ENCODE results near the gene SH3RF3. TPM values are rescaled to one million over a fixed set of nuclear protein-coding genes. Genes with fewer than 3 reads are reported as not detected.

The SH3RF3 gene
- total RNA-seq, 1 donor from 2014 or later: 6.6 TPM

DNA sequence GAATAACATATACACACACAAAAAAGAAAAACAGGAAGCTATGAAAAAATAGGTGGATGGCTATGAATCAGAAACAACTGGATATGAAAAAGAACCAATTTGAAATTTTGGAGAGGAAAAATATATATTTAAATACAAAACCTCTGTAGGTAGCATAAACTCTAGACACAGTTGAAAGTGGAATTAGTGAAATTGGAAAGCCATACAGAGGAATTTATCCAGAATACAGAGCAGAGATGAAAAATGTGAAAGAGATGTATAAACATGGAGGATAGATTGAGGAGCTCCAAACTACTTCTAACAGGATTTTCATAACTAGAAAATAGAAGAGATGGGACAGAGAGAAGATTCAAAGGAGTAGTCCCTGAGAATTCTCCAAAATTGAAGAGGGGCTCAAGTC, 315.9 kb downstream of the SH3RF3 start:
- DNase-seq: no peak
- intact Hi-C loops (cut with DNase I): no loop called here
- no peak for ATAC-seq (ENCODE audit: poor library complexity)

DNA sequence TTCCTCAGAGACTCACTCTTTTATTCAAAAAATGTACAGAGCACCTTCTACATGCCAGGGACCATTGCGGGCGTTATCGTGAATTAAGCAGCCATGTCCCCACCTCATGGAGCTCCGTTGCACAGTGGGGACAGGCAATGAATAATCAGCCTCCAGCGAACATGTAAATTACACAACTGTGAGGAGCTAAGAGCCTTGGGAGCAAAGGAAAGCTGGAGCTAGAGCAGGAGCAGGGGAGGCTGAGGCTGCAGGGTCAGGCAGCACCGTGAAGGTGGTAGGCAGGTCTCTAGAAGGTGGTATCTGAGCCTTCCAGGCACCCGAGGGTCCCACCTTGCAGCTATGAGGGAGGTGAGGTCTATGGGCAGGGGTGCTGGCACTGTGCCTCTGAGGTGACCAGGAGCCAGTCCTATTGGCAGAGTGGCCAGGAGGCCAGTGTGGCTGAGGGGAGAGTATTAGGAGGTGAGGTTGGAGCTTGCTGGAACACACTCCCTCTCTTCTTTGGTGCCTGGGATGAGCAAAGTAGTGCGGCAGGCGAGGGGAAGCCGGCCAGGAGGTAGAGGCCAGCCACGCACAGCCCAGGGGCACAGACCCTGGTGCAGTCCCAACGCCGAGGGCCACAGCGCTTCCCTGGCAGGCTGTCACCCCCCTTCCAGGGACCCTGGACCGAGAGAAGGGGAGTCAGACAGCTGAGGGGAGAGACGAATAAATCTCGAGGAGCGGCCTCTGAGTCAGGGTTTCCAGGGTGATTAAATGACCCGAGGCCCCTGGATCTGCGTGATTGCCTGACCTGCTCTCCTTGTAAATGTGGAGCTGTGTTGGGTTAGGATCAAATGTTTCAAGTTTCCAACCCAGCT, 317.5 kb downstream of the SH3RF3 start:
- DNase-seq (no peak), ATAC-seq (ENCODE audit: poor library complexity) (no peak)
- intact Hi-C loops (cut with DNase I): no loop called here

- DNase-seq: no peak
- ATAC-seq (ENCODE audit: poor library complexity): no peak
- intact Hi-C loops (cut with DNase I): no loop called here
Measured at GRCh38 chr2:109447251-109447661, 318.3 kb downstream of the SH3RF3 start.

- intact Hi-C loops (cut with DNase I): no loop called here
- DNase-seq: no peak
- no peak for ATAC-seq (ENCODE audit: poor library complexity)
Measured at GRCh38 chr2:109447776-109448175, 318.8 kb downstream of the SH3RF3 start.

DNA sequence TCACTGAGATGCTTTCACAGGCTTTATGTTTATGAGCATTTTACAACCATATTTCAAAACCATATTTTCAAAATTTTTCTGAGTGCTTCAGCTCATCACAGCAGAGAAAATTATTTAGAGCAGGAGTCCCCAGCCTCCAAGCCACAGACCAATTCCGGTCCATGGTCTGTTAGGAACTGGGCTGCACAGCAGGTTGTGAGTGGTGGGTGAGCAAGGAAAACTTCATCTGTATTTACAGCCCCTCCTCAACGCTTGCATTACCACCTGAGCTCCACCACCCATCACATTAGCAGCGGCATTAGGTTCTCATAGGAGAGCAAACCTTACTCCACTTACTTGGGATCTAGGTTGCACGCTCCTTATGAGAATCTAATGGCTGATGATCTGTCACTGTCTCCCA, 319.2 kb downstream of the SH3RF3 start:
- DNase-seq (no peak), ATAC-seq (ENCODE audit: poor library complexity) (no peak)
- intact Hi-C loops (cut with DNase I): no loop called here

GRCh38 chr2:109448946-109449788, 320.2 kb downstream of the SH3RF3 start:
- DNase-seq: peak; percentile 76
- intact Hi-C loops (cut with DNase I): no loop called here
- ATAC-seq (ENCODE audit: poor library complexity): peak; percentile 96

- intact Hi-C loops (cut with DNase I): no loop called here
- peak; percentile 73 for DNase-seq
Measured at GRCh38 chr2:109450574-109451273, 321.7 kb downstream of the SH3RF3 start.

DNA sequence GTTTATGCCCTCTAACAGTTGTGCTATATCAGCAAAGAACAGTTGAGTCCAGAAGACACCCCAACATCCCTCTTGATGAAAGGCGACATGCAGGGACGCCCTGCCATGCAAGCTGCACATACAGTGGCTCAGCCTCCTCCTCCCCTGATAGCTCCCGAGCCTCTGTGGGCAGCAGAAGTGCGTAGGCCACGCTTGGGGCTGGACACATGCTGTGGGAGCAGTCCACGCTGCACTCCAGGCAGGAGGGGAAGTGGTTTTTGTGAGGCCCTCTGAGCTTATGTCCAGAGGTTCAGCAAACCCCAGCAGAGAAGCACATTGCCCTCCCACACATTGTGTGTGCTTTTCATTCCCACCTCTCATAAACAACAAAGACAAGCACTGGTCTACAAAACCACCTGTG, 322.7 kb downstream of the SH3RF3 start:
- no peak for ATAC-seq (ENCODE audit: poor library complexity)
- intact Hi-C loops (cut with DNase I): no loop called here
- DNase-seq: no peak

More at GRCh38 chr2:109450574-109451273, 321.7 kb downstream of the SH3RF3 start:
- ATAC-seq (ENCODE audit: poor library complexity): peak; percentile 73

DNA sequence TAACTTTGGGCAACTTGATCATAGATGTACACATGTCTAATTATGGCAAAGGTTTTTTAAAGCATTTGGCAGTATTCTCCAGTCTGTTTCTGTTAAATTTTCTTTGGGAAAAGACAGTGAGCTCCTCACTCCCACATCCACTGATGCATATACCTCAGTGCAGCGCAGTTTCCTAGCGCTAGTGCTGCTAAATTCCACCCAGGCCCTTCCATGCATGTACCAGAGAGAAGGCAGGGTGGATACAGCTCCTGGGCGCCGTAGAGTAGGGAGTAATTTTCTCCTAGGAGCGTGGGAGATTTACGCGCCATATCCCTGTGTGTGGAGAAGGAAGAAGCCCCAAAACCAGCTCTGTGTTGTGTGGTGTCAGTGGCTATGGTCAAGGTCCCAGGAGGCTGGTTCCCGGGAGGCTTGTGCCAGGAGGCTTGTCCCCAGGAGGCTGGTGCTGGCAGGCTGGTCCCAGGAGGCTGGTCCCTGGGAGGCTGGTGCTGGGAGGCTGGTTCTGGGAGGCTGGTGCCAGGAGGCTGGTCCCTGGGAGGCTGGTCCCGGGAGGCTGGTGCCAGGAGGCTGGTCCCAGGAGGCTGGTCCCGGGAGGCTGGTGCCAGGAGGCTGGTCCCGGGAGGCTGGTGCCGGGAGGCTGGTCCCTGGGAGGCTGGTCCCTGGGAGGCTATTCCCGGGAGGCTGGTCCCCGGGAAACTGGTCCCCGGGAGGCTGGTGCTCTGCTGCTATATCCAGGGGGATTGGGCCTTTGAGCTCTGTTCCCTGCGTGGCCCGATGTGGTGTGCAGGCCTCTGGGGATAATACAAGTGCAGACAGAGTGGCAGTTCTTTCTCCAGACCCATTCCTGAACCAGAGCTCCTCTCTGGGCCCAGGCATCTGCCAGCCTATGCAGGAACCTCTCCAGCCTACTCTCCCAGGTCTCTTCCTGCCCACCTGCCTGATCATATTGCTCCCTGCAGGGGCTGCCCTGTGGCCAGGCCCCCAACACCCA, 323.6 kb downstream of the SH3RF3 start:
- ATAC-seq (ENCODE audit: poor library complexity) (no peak), DNase-seq (no peak)
- intact Hi-C loops (cut with DNase I): no loop called here

GRCh38 chr2:109453371-109453995, 324.5 kb downstream of the SH3RF3 start:
- intact Hi-C loops (cut with DNase I): no loop called here

GRCh38 chr2:109454304-109454703, 325.3 kb downstream of the SH3RF3 start:
- intact Hi-C loops (cut with DNase I): no loop called here
- DNase-seq: no peak
- ATAC-seq (ENCODE audit: poor library complexity): no peak

More at GRCh38 chr2:109453371-109453995, 324.5 kb downstream of the SH3RF3 start:
- DNase-seq (no peak), ATAC-seq (ENCODE audit: poor library complexity) (no peak)

- ATAC-seq (ENCODE audit: poor library complexity) (no peak), DNase-seq (no peak)
- intact Hi-C loops (cut with DNase I): no loop called here
Measured at GRCh38 chr2:109454765-109455394, 325.9 kb downstream of the SH3RF3 start.

DNA sequence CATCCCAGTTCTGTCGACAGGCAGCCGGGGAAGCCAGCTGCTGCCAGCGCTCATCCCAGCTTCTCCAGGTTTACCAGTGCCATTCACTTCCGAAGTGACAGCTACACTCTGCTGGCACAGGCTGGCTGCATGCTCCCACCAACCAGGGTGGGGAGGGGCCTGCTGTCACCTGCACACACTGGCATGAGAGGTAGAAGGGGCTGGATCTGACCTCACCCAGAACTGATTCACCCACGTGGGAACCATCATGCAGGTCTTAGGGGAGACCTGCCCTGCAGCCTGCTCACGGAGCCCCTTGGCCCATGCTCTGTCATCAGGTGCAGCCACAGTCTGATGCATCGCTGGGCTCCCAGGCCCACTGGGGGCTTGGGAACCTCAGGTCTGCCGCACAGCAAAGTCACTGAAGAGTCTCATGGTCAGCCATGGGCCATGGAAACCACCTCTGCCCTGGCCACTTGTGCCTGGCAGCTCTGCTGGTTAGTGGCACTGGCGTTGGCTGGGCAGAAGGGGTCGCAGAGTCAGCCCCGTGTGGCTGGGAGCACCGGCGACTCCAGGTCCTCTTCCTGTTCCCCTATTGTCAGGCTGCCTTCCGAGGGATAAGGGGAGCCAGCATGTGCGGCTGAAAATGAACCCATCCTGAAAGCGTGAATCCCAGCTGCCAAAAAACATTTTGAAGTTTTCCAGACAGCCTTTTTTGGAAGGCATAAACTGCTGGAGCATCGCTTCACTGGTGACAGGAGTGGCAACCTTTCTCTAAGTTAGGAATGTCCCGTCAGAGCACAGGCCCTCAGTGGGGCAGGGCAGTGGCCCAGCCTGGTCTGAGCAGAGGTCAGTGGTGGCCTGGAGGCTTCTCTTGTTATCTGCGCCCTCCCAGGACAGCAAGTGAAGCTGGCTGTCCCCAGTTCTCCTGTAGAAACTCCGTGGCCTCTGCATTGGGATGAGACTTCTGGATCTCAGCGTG, 327.0 kb downstream of the SH3RF3 start:
- intact Hi-C loops (cut with DNase I): no loop called here
- ATAC-seq (ENCODE audit: poor library complexity) (peak; percentile 81), DNase-seq (no peak)

DNA sequence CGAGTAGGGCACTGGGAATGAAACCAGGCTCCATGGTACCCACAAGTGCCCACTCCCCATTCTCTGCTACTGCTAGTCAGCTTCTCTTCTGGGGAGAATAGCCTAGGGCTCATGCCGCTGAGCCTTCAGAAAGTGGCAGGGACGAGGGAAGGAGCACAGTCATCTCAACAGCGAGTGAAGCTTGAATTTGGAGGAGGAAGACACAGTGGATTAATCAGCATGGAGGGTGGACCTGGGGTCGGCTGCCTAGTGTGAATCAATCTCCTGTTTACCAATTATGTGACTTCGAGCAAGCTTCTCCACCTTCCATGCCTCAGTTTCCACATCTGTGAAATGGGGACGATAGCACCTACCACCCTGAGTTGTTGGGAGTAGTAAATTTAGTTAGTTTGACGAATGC, 327.8 kb downstream of the SH3RF3 start:
- DNase-seq (no peak), ATAC-seq (ENCODE audit: poor library complexity) (no peak)
- intact Hi-C loops (cut with DNase I): no loop called here

DNA sequence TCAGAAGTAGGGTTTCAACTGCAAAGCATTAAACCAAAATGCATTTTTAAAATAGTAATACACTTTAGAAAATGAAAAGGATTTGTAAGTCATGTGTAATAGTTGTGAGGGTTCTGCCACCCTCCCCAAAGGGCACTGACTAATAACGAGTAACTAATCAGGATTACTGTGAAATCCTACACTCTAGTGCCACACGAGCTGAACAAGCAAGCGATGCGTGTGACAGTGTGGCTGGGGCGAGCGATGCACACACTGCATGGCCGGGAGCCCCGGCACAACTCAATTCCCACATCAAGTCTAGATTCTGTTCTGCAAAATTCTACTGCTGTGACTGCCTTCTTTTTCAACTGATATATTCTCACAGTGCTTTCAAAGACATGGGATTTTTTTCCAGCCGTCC, 328.4 kb downstream of the SH3RF3 start:
- DNase-seq: no peak
- intact Hi-C loops (cut with DNase I): no loop called here
- ATAC-seq (ENCODE audit: poor library complexity): no peak

DNA sequence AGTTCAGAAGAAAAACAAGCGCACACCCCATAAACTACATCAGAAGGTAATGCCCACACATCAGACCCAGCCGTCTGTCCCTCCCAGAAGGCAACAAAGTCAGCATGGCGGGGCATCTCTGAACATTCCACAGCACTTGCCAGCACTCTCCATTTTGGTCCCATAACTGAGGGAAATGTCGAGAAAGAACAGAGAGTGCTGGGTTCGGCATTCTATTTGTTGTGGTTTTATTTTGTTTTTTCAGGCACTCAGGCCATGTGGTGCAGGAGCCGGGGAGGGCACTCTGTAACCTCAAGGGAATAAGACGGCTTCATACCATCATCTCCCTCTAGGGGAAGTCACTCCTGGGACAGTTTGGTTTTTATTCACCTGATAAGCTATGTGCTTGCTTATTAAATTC, 328.8 kb downstream of the SH3RF3 start:
- ATAC-seq (ENCODE audit: poor library complexity): no peak
- intact Hi-C loops (cut with DNase I): no loop called here
- no peak for DNase-seq

All from Right ventricle myocardium superior (tissue), 1 donor.